Gastrocnemius medialis (tissue), 4 donors: ENCODE measurements around the gene GOLT1B.

Experiments used
- CTCF ChIP-seq, 5 experiments: fragments of 450-650 bp in 3 of 5; fragments of 200-600 bp in 2 of 5; sonication (generic) in 2 of 5; IDR thresholded peaks in 4 of 5; conservative IDR thresholded peaks in 1 of 5; 1 replicate in 4 of 5; 2 replicates in 1 of 5; pipeline ENCODE4 v1.5.1; 2016 to 2019; ENCODE audit warnings: antibody characterized with exemption in 5 of 5, mild to moderate bottlenecking in 3 of 5, moderate library complexity in 3 of 5
- POLR2A ChIP-seq, 2 donors: fragments of 450-650 bp; IDR thresholded peaks; one replicate each; pipeline ENCODE4 v1.6.1; 2017; ENCODE audit warnings: antibody characterized with exemption in 2 of 2, mild to moderate bottlenecking in 2 of 2, moderate library complexity in 2 of 2

GRCh38 chr12:21562859-21563258 is 61.3 kb downstream of the GOLT1B start:
- TF ChIP-seq POLR2A (IDR thresholded peaks at IDR 0.05) (no peak), CTCF (IDR thresholded peaks at IDR 0.05 in 4 of 5, conservative IDR thresholded peaks at IDR 0.05 in 1 of 5) (no peak)
